ENCODE results near the gene AR. TPM values are rescaled to one million over a fixed set of nuclear protein-coding genes. Genes with fewer than 3 reads are reported as not detected.

Gene AR
- total and polyA plus RNA-seq, 2 of the 13 experiments (the other 11 are each of a cell fraction or from before 2014, with no cell fraction given), result not detected

- CTCF ChIA-PET (ENCODE audit: low intra/inter-chr PET ratio, low total read pairs), result no interaction called here
- 0% methylated on average over 1 of the region's 1 CpG for WGBS (ENCODE audit: low lambda C conversion rate)
- Histone ChIP-seq H2AFZ (ENCODE audit: low read length) (no peak overlapping the region), H3K4me2 (ENCODE audit: low read depth, low read length) (no peak overlapping the region), H4K20me1 (ENCODE audit: insufficient read depth, low read length) (no peaks in the 10 kb centered on the region), H3K27me3 (ENCODE audit: control insufficient read depth in 1 of 2, insufficient read depth in 2 of 2, low read length in 2 of 2) (no peaks in the 10 kb centered on the region), H3K4me1 (ENCODE audit: insufficient read depth, low read length) (no peaks in the 10 kb centered on the region), H3K79me2 (ENCODE audit: insufficient read depth, low read length) (no peaks in the 10 kb centered on the region), H3K36me3 (replicated peaks in 1 of 2; ENCODE audit: control insufficient read depth in 1 of 2, insufficient read depth in 2 of 2, low read length in 2 of 2) (no peaks in the 10 kb centered on the region), H3K27ac (ENCODE audit: extremely low read length, insufficient read depth, low read length) (no peak overlapping the region), H3K9ac (ENCODE audit: insufficient read depth, low read depth, low read length) (no peak overlapping the region), H3K9me3 (ENCODE audit: low read length) (peaks cover 23% of the 10 kb centered on the region), H3K4me3 (replicated peaks in 1 of 3; ENCODE audit: insufficient read depth in 1 of 3, low read depth in 2 of 3, low read length in 3 of 3) (no peak overlapping the region)
- in situ Hi-C loops (cut with HindIII; ENCODE audit: extremely low pct_ligation_motif_present, low pct_unique_long_range_greater_than_20kb), result no loop called here
- intact Hi-C loops (cut with micrococcal nuclease; ENCODE audit: unreplicated experiment), result no loop called here
- POLR2A ChIA-PET, result no interaction called here
- no peak for DNase-seq (ENCODE audit: low spot score)
- FAIRE-seq, result no peak
- ATAC-seq, result no peak
- BruUV-seq (replicated peaks), result no TSS peak
- TF ChIP-seq ZNF740 (CRISPR knock-in tag; IDR thresholded peaks at IDR 0.05) (no peak), ZSCAN12 (CRISPR knock-in tag; IDR thresholded peaks at IDR 0.05) (no peak), PRPF4 (IDR thresholded peaks at IDR 0.05; ENCODE audit: low read depth, low read length, poor library complexity, severe bottlenecking) (no peak), TMF1 (CRISPR knock-in tag; IDR thresholded peaks at IDR 0.05; ENCODE audit: low read depth) (no peak), FOXJ3 (CRISPR knock-in tag; IDR thresholded peaks at IDR 0.05; ENCODE audit: borderline replicate concordance) (no peak), KDM4B (CRISPR knock-in tag; IDR thresholded peaks at IDR 0.05) (no peak), ZNF660 (CRISPR knock-in tag; IDR thresholded peaks at IDR 0.05; ENCODE audit: borderline replicate concordance, low read depth) (no peak), NR2F1 (CRISPR knock-in tag; IDR thresholded peaks at IDR 0.05) (no peak), PCBP1 (IDR thresholded peaks at IDR 0.05; ENCODE audit: borderline replicate concordance, low read depth, low read length) (no peak)
These were observed 182.2 kb downstream of the AR start for GRCh38 chrX:67726018-67726417.

DNA sequence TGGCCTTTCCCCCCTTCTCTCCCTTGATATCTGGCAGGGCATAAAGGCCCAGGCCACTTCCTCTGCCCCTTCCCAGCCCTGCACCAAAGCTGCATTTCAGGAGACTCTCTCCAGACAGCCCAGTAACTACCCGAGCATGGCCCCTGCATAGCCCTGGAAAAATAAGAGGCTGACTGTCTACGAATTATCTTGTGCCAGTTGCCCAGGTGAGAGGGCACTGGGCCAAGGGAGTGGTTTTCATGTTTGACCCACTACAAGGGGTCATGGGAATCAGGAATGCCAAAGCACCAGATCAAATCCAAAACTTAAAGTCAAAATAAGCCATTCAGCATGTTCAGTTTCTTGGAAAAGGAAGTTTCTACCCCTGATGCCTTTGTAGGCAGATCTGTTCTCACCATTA lies 183.8 kb downstream of the AR start:
- WGBS (ENCODE audit: low lambda C conversion rate), result no CpG with 5 or more reads among the region's 2 CpGs
- no peaks in the 10 kb centered on the region for H3K79me2 ChIP-seq (ENCODE audit: insufficient read depth, low read length)
- intact Hi-C loops (cut with micrococcal nuclease; ENCODE audit: unreplicated experiment), result no loop called here
- in situ Hi-C loops (cut with HindIII; ENCODE audit: extremely low pct_ligation_motif_present, low pct_unique_long_range_greater_than_20kb), result no loop called here
- no peaks in the 10 kb centered on the region for H3K36me3 ChIP-seq (replicated peaks in 1 of 2; ENCODE audit: control insufficient read depth in 1 of 2, insufficient read depth in 2 of 2, low read length in 2 of 2)
- peaks cover 11% of the 10 kb centered on the region for H3K9me3 ChIP-seq (ENCODE audit: low read length)
- H3K4me2 ChIP-seq (ENCODE audit: low read depth, low read length), result no peak overlapping the region
- no peaks in the 10 kb centered on the region for H4K20me1 ChIP-seq (ENCODE audit: insufficient read depth, low read length)
- DNase-seq (ENCODE audit: low spot score) (no peak), FAIRE-seq (no peak), ATAC-seq (no peak)
- no peak overlapping the region for H3K4me3 ChIP-seq (replicated peaks in 1 of 3; ENCODE audit: insufficient read depth in 1 of 3, low read depth in 2 of 3, low read length in 3 of 3)
- H3K27me3 ChIP-seq (ENCODE audit: control insufficient read depth in 1 of 2, insufficient read depth in 2 of 2, low read length in 2 of 2), result no peaks in the 10 kb centered on the region
- no peak overlapping the region for H2AFZ ChIP-seq (ENCODE audit: low read length)
- POLR2A ChIA-PET, result no interaction called here
- CTCF ChIA-PET (ENCODE audit: low intra/inter-chr PET ratio, low total read pairs), result no interaction called here
- H3K4me1 ChIP-seq (ENCODE audit: insufficient read depth, low read length), result no peaks in the 10 kb centered on the region
- no TSS peak for BruUV-seq (replicated peaks)
- H3K9ac ChIP-seq (ENCODE audit: insufficient read depth, low read depth, low read length), result no peak overlapping the region
- H3K27ac ChIP-seq (ENCODE audit: extremely low read length, insufficient read depth, low read length), result no peak overlapping the region
- no peak for TF ChIP-seq ZSCAN22 (CRISPR knock-in tag; IDR thresholded peaks at IDR 0.05)
- no peak for TF ChIP-seq MTF2 (CRISPR knock-in tag; IDR thresholded peaks at IDR 0.05; ENCODE audit: borderline replicate concordance)
- TF ChIP-seq ZNF678 (CRISPR knock-in tag; IDR thresholded peaks at IDR 0.05), result no peak
- TF ChIP-seq SPEN (CRISPR knock-in tag; IDR thresholded peaks at IDR 0.05; ENCODE audit: low read depth), result no peak
- no peak for TF ChIP-seq SRSF4 (IDR thresholded peaks at IDR 0.05; ENCODE audit: low read depth, low read length, poor library complexity, severe bottlenecking)
- TF ChIP-seq FOXO1 (CRISPR knock-in tag; IDR thresholded peaks at IDR 0.05), result no peak
- no peak for TF ChIP-seq IKZF1 (IDR thresholded peaks at IDR 0.05)
- no peak for TF ChIP-seq ZNF781 (CRISPR knock-in tag; IDR thresholded peaks at IDR 0.05; ENCODE audit: borderline replicate concordance, not compliant biosample characterization)
- TF ChIP-seq KDM4B (CRISPR knock-in tag; IDR thresholded peaks at IDR 0.05), result no peak
- no peak for TF ChIP-seq ZSCAN12 (CRISPR knock-in tag; IDR thresholded peaks at IDR 0.05)
- TF ChIP-seq, protein P1, sequence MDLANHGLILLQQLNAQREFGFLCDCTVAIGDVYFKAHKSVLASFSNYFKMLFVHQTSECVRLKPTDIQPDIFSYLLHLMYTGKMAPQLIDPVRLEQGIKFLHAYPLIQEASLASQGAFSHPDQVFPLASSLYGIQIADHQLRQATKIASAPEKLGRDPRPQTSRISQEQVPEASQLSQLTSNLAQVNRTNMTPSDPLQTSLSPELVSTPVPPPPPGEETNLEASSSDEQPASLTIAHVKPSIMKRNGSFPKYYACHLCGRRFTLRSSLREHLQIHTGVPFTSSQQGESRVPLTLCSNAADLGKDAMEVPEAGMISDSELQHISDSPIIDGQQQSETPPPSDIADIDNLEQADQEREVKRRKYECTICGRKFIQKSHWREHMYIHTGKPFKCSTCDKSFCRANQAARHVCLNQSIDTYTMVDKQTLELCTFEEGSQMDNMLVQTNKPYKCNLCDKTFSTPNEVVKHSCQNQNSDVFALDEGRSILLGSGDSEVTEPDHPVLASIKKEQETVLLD (CRISPR knock-in tag; IDR thresholded peaks at IDR 0.05; ENCODE audit: low read depth), result no peak
- no peak for TF ChIP-seq FOSL2 (CRISPR knock-in tag; IDR thresholded peaks at IDR 0.05)
- no peak for TF ChIP-seq HOXA7 (CRISPR knock-in tag; IDR thresholded peaks at IDR 0.05)
